ENCODE data around the gene C7orf57. TPM values are rescaled to one million over a fixed set of nuclear protein-coding genes. Genes with fewer than 3 reads are reported as not detected.
A peak's percentile ranks its signal among the peaks of the same experiment; 100 is the strongest.
"Not testable (repeated sequence)": the region's sequence is repeated elsewhere in the genome, so short reads cannot be mapped to it uniquely, and the experiment has no call there.

The C7orf57 gene
- total RNA-seq = not detected

GRCh38 chr7:48035301-48035966 is at the start of gene C7orf57:
C7orf57 (plus strand) TSS chr7:48035543; CDS start chr7:48036309, 766 bp downstream.
- peak; percentile 95 for DNase-seq (ENCODE audit: extremely low spot score)
- H3K4me1 ChIP-seq = peaks cover 14 to 16% (median 15%) of the 10 kb centered on the region in 4 donors
- WGBS = 0% methylated on average over 1 of the region's 62 CpGs
- no peaks in the 10 kb centered on the region for H3K9me3 ChIP-seq
- TF ChIP-seq POLR2AphosphoS5 (IDR thresholded peaks at IDR 0.05) (peak in 1 of 2 donors; percentile 74), POLR2A (IDR thresholded peaks at IDR 0.05; ENCODE audit: low read depth) (no peak), CTCF (IDR thresholded peaks at IDR 0.05) (peak in 2 of 3 experiments; percentile 24 to 25), EP300 (IDR thresholded peaks at IDR 0.05) (no peak)
- intact Hi-C loops (cut with DNase I) = loop anchor here (5.0 kb wide), 1 partner anchor 77 kb away; no protein-coding TSS in a partner anchor
- peaks cover 0 to 34% (median 2%) of the 10 kb centered on the region in 4 donors for H3K27me3 ChIP-seq
- no peak within 1 kb of the TSS for H3K27ac ChIP-seq (replicated peaks in 1 of 4)
- H3K36me3 ChIP-seq = no peaks in the 10 kb centered on the region
- H3K4me3 ChIP-seq = peak within 1 kb of the TSS; percentile 56 to 69 (median 58)

GRCh38 chr7:47988496-47989386 is 46.6 kb upstream of the C7orf57 start:
- TF ChIP-seq EP300 (IDR thresholded peaks at IDR 0.05) (no peak), POLR2AphosphoS5 (IDR thresholded peaks at IDR 0.05) (no peak), POLR2A (IDR thresholded peaks at IDR 0.05; ENCODE audit: low read depth) (no peak), CTCF (IDR thresholded peaks at IDR 0.05) (no peak)
- Histone ChIP-seq H3K4me1 (peaks cover 0 to 16% (median 9%) of the 10 kb centered on the region in 4 donors), H3K36me3 (no peaks in the 10 kb centered on the region), H3K27ac (replicated peaks in 1 of 4) (no peak overlapping the region), H3K27me3 (no peaks in the 10 kb centered on the region), H3K4me3 (no peak overlapping the region), H3K9me3 (no peaks in the 10 kb centered on the region)
- DNase-seq (ENCODE audit: extremely low spot score) = no peak
- WGBS = 83% methylated on average over 8 of the region's 8 CpGs
- intact Hi-C loops (cut with DNase I) = no loop called here

- not testable (repeated sequence) for DNase-seq (ENCODE audit: extremely low spot score); H3K9me3 ChIP-seq; H3K4me3 ChIP-seq; H3K27ac ChIP-seq (replicated peaks in 1 of 4); H3K36me3 ChIP-seq; H3K27me3 ChIP-seq
- peaks cover 0 to 16% (median 9%) of the 10 kb centered on the region in 4 donors for H3K4me1 ChIP-seq
- intact Hi-C loops (cut with DNase I) = loop anchor here (2.0 kb wide), 1 partner anchor 121 kb away; no protein-coding TSS in a partner anchor
- 79% methylated on average over 9 of the region's 10 CpGs for WGBS
Observed at GRCh38 chr7:47989607-47990400, 45.5 kb upstream of the C7orf57 start.

GRCh38 chr7:47990592-47990991 is 44.8 kb upstream of the C7orf57 start:
- DNase-seq (ENCODE audit: extremely low spot score) = no peak
- no peak overlapping the region for H3K27ac ChIP-seq (replicated peaks in 1 of 4)
- H3K9me3 ChIP-seq = no peaks in the 10 kb centered on the region
- no peaks in the 10 kb centered on the region for H3K27me3 ChIP-seq
- H3K4me3 ChIP-seq = no peak overlapping the region
- intact Hi-C loops (cut with DNase I) = loop anchor here (2.0 kb wide), 1 partner anchor 120 kb away; no protein-coding TSS in a partner anchor
- no peaks in the 10 kb centered on the region for H3K36me3 ChIP-seq
- 96% methylated on average over 5 of the region's 5 CpGs for WGBS
- H3K4me1 ChIP-seq = peaks cover 0 to 16% (median 9%) of the 10 kb centered on the region in 4 donors
- no peak for TF ChIP-seq POLR2A (IDR thresholded peaks at IDR 0.05; ENCODE audit: low read depth)

- intact Hi-C loops (cut with DNase I) = loop anchor here (2.0 kb wide), 1 partner anchor 120 kb away; no protein-coding TSS in a partner anchor
- Histone ChIP-seq H3K9me3 (no peaks in the 10 kb centered on the region), H3K4me1 (peaks cover 0 to 16% (median 9%) of the 10 kb centered on the region in 4 donors), H3K27me3 (no peaks in the 10 kb centered on the region), H3K36me3 (no peaks in the 10 kb centered on the region), H3K4me3 (peak overlapping the region; percentile 52 to 63 (median 56)), H3K27ac (replicated peaks in 1 of 4) (peak overlapping the region in 3 of 4 donors; percentile 30 to 60 (median 59))
- 84% methylated on average over 1 of the region's 1 CpG for WGBS
- no peak for DNase-seq (ENCODE audit: extremely low spot score)
- TF ChIP-seq CTCF (IDR thresholded peaks at IDR 0.05) (no peak), EP300 (IDR thresholded peaks at IDR 0.05) (no peak), POLR2A (IDR thresholded peaks at IDR 0.05; ENCODE audit: low read depth) (no peak), POLR2AphosphoS5 (IDR thresholded peaks at IDR 0.05) (no peak)
Observed at GRCh38 chr7:47991270-47991669, 44.1 kb upstream of the C7orf57 start.
